Endothelial cell of umbilical vein (primary cell): ENCODE data around the gene CASR. TPM values are rescaled to one million over a fixed set of nuclear protein-coding genes. Genes with fewer than 3 reads are reported as not detected.

ENCODE experiments used
- BruUV-seq: library from RNA; stranded (reverse); fragments of 400-500 nt; replicated peaks from 2 replicates; lab custom pipeline; 2021; lab: Mats Ljungman, UMichigan
- CTCF ChIA-PET: fragments of 300-600, 350-600 bp; sonication (Branson Sonifier 250); formaldehyde crosslinking; loops from one replicate; lab custom pipeline; 2021; ENCODE audit warnings: antibody characterized with exemption, inconsistent platforms; lab: Charles Lee
- POLR2A ChIA-PET: fragments of 300-600, 350-600 bp; sonication (Branson Sonifier 250); formaldehyde crosslinking; loops from one replicate; lab custom pipeline; 2021; ENCODE audit warnings: antibody characterized with exemption, inconsistent platforms; lab: Charles Lee
- DNase-seq: peaks from one replicate; pipeline ENCODE4 v3.0.0-alpha.2; 2011; ENCODE audit warnings: low read depth, low spot score
- FAIRE-seq: peaks from 2 replicates; lab custom pipeline; 2011; peaks lifted over from hg19 to GRCh38; lab: Jason Lieb, UNC
- H2AFZ ChIP-seq: 2 replicates; pipeline ENCODE4 v1.6.0; 2012; ENCODE audit warnings: low read depth, low read length, control low read depth, inconsistent platforms
- H3K27ac ChIP-seq: 2 replicates; pipeline ENCODE4 v1.5.1; 2011; ENCODE audit warnings: low read depth, mild to moderate bottlenecking, control low read depth, low read length, moderate library complexity; ENCODE audit not compliant: insufficient read depth
- H3K27me3 ChIP-seq, 2 experiments: 2 replicates each; pipeline versions ENCODE4 v1.6.0 to v1.6.1; 2011; ENCODE audit warnings: low read length in 2 of 2, mixed read lengths in 1 of 2; ENCODE audit not compliant: control insufficient read depth in 2 of 2, insufficient read depth in 2 of 2
- H3K36me3 ChIP-seq, 2 experiments: 2 replicates in 1 of 2; 3 replicates in 1 of 2; pipeline ENCODE4 v1.5.1; 2011; ENCODE audit warnings: low read length in 2 of 2, mild to moderate bottlenecking in 1 of 2, moderate library complexity in 1 of 2; ENCODE audit not compliant: control insufficient read depth in 2 of 2, insufficient read depth in 2 of 2; ENCODE audit errors: extremely low read depth in 1 of 2
- H3K4me1 ChIP-seq: 3 replicates; pipeline ENCODE4 v1.5.1; 2011; ENCODE audit warnings: mild to moderate bottlenecking, low read length; ENCODE audit not compliant: control insufficient read depth, insufficient read depth; ENCODE audit errors: extremely low read depth
- H3K4me2 ChIP-seq: 2 replicates; pipeline ENCODE4 v1.6.1; 2011; ENCODE audit warnings: low read length, control low read depth, mixed read lengths; ENCODE audit not compliant: insufficient read depth
- H3K4me3 ChIP-seq, 3 experiments: fragments of 200-600 bp in 1 of 3; sonication (generic), shearing (Covaris generic) in 1 of 3; replicated peaks in 1 of 3; 2 replicates each; pipeline ENCODE4 v1.5.1; 2011 to 2016; ENCODE audit warnings: control low read depth in 3 of 3, low read length in 3 of 3, mild to moderate bottlenecking in 2 of 3, inconsistent platforms in 1 of 3, low read depth in 1 of 3, moderate library complexity in 1 of 3; ENCODE audit not compliant: insufficient read depth in 1 of 3
- H3K79me2 ChIP-seq: 2 replicates; pipeline ENCODE4 v1.6.0; 2012; ENCODE audit warnings: low read length, inconsistent platforms; ENCODE audit not compliant: control insufficient read depth, insufficient read depth
- H3K9ac ChIP-seq: replicated peaks from 2 replicates; pipeline ENCODE3; 2011; ENCODE audit warnings: low read length, control low read depth; ENCODE audit not compliant: insufficient read depth; ENCODE audit errors: extremely low read depth
- H3K9me1 ChIP-seq: replicated peaks from 3 replicates; pipeline ENCODE4 v1.6.0; 2011; ENCODE audit warnings: mild to moderate bottlenecking, low read length; ENCODE audit not compliant: control insufficient read depth, insufficient read depth; ENCODE audit errors: extremely low read depth
- H3K9me3 ChIP-seq: replicated peaks from 2 replicates; pipeline ENCODE4 v1.5.1; 2012; ENCODE audit warnings: low read length, inconsistent platforms; ENCODE audit not compliant: control insufficient read depth, insufficient read depth
- H4K20me1 ChIP-seq: replicated peaks from 2 replicates; pipeline ENCODE3; 2011; ENCODE audit warnings: mild to moderate bottlenecking, low read length; ENCODE audit not compliant: control insufficient read depth, insufficient read depth; ENCODE audit errors: extremely low read depth
- CTCF ChIP-seq, 2 donors: IDR thresholded peaks; 1 replicate in 1 of 2; 2 replicates in 1 of 2; pipeline ENCODE4 v1.5.1; 2011; ENCODE audit warnings: low read length in 2 of 2, mild to moderate bottlenecking in 2 of 2, moderate library complexity in 2 of 2, control low read depth in 1 of 2, inconsistent platforms in 1 of 2, low read depth in 1 of 2; ENCODE audit not compliant: insufficient read depth in 1 of 2; ENCODE audit errors: extremely low read depth in 1 of 2
- EZH2 ChIP-seq: IDR thresholded peaks from 2 replicates; pipeline ENCODE4 v1.6.1; 2012; ENCODE audit warnings: borderline replicate concordance, low read depth, mild to moderate bottlenecking, moderate library complexity, low read length, inconsistent platforms; ENCODE audit not compliant: severe bottlenecking
- FOS ChIP-seq: IDR thresholded peaks from 2 replicates; pipeline ENCODE4 v1.6.1; 2011; ENCODE audit warnings: mild to moderate bottlenecking, low read length, moderate library complexity, borderline replicate concordance; ENCODE audit not compliant: insufficient read depth
- GATA2 ChIP-seq: IDR thresholded peaks from 2 replicates; pipeline ENCODE4 v1.7.0; 2011; ENCODE audit warnings: low read depth, mild to moderate bottlenecking, moderate library complexity, mixed read lengths, low read length; ENCODE audit not compliant: insufficient read length, insufficient read depth
- JUN ChIP-seq: IDR thresholded peaks from 2 replicates; pipeline ENCODE4 v1.6.1; 2011; ENCODE audit warnings: borderline replicate concordance, low read depth; ENCODE audit not compliant: insufficient read length, insufficient read depth
- MAX ChIP-seq: IDR thresholded peaks from 2 replicates; pipeline ENCODE4 v1.6.1; 2011; ENCODE audit not compliant: insufficient read depth, insufficient read length
- MYC ChIP-seq: IDR thresholded peaks from one replicate; pipeline ENCODE4 v1.6.1; 2011; ENCODE audit warnings: mild to moderate bottlenecking, low read depth, low read length
- POLR2A ChIP-seq: IDR thresholded peaks from 2 replicates; pipeline ENCODE4 v1.6.1; 2012; ENCODE audit warnings: low read depth, mild to moderate bottlenecking, control low read depth, low read length
- POLR2AphosphoS5 ChIP-seq: IDR thresholded peaks from 2 replicates; pipeline ENCODE4 v1.6.1; 2012; ENCODE audit warnings: low read depth, mild to moderate bottlenecking, control low read depth, low read length, moderate library complexity; ENCODE audit not compliant: insufficient read depth
- dilution Hi-C: fragments of 300-500 bp; cut with MboI; formaldehyde crosslinking; loops from one replicate; pipeline ENCODE4 v1.15.0; 2019; ENCODE audit warnings: low sequenced_read_pairs; ENCODE audit not compliant: extremely low pct_ligation_motif_present
- intact Hi-C: fragments of 100-400 bp; cut with micrococcal nuclease; formaldehyde crosslinking; loops from one replicate; pipeline ENCODE4 v1.10.0; 2022
- polyA plus RNA-seq, 4 experiments: library from polyadenylated mRNA; depleted of rRNA in 3 of 4; stranded (reverse) in 3 of 4; unstranded in 1 of 4; fragments of >200 nt; gene quantifications; 2 replicates each; pipeline versions ENCODE4 v1.2.1 to v1.2.3, GENCODE V29; 2011 to 2012; ENCODE audit warnings: missing spikeins in 1 of 4
- total RNA-seq: library from RNA; stranded (reverse); gene quantifications from 2 replicates; pipeline ENCODE4 v1.2.3, GENCODE V29; 2021

Gene CASR
- total and polyA plus RNA-seq, 2 donors (not counting 3 experiments of a cell fraction or from before 2014, with no cell fraction given), result not detected

- H3K9ac ChIP-seq, result no peak within 1 kb of the TSS
- CTCF ChIA-PET, result no interaction called here
- H3K4me1 ChIP-seq, result no peaks in the 10 kb centered on the region
- POLR2A ChIA-PET, result no interaction called here
- no peaks in the 10 kb centered on the region for H3K36me3 ChIP-seq
- no peaks in the 10 kb centered on the region for H3K9me1 ChIP-seq
- H3K4me3 ChIP-seq, result no peak within 1 kb of the TSS
- no TSS peak for BruUV-seq
- FAIRE-seq (no peak), DNase-seq (no peak)
- no peaks in the 10 kb centered on the region for H3K9me3 ChIP-seq
- no peak for TF ChIP-seq MYC
- TF ChIP-seq MAX, result no peak
- TF ChIP-seq POLR2AphosphoS5, result no peak
- TF ChIP-seq EZH2, result no peak
- TF ChIP-seq GATA2, result no peak
- TF ChIP-seq POLR2A, result no peak
- TF ChIP-seq CTCF (IDR thresholded peaks at IDR 0.05; ENCODE audit: extremely low read depth in 1 of 2, insufficient read depth in 1 of 2, low read depth in 1 of 2, low read length in 2 of 2), result no peak
- no peak for TF ChIP-seq FOS
- TF ChIP-seq JUN, result no peak
- no peak within 1 kb of the TSS for H3K4me2 ChIP-seq
- no peaks in the 10 kb centered on the region for H4K20me1 ChIP-seq
- H3K27ac ChIP-seq, result no peak within 1 kb of the TSS
- peaks cover 0 to 4% of the 10 kb centered on the region in 2 experiments for H3K27me3 ChIP-seq
- H2AFZ ChIP-seq, result no peak within 1 kb of the TSS
- dilution Hi-C loops (no loop called here), intact Hi-C loops (no loop called here)
- H3K79me2 ChIP-seq, result no peaks in the 10 kb centered on the region
These were observed 141.4 kb downstream of the CASR start, which contains the start of gene CSTA for GRCh38 chr3:122324871-122325323. CSTA (plus strand) TSS chr3:122325248; CDS start chr3:122325293, 45 bp downstream.
